HUES64 (cell line): Measurements from ENCODE around the gene HSD17B1.

ENCODE experiments used
- H3K27ac ChIP-seq: 2 replicates; pipeline ENCODE4 v1.7.0; 2013; ENCODE audit warnings: low read depth, low read length, inconsistent platforms
- H3K27me3 ChIP-seq: 2 replicates; pipeline ENCODE4 v1.6.1; 2013; ENCODE audit warnings: mild to moderate bottlenecking, low read length; ENCODE audit not compliant: insufficient read depth
- H3K36me3 ChIP-seq: 2 replicates; pipeline ENCODE4 v1.6.1; 2013; ENCODE audit warnings: mild to moderate bottlenecking, low read length; ENCODE audit not compliant: insufficient read depth
- H3K4me1 ChIP-seq: 2 replicates; pipeline ENCODE4 v1.6.1; 2013; ENCODE audit warnings: mild to moderate bottlenecking, low read length, moderate library complexity; ENCODE audit not compliant: insufficient read depth
- H3K4me3 ChIP-seq: 2 replicates; pipeline ENCODE4 v1.5.1; 2013; ENCODE audit warnings: mild to moderate bottlenecking, low read length, moderate library complexity
- H3K9ac ChIP-seq: 2 replicates; pipeline ENCODE4 v1.6.1; 2013; ENCODE audit warnings: mild to moderate bottlenecking, low read depth, low read length
- H3K9me3 ChIP-seq: 2 replicates; pipeline ENCODE4 v1.6.1; 2013; ENCODE audit warnings: low read depth, low read length; ENCODE audit not compliant: insufficient read depth
- WGBS: fragments of 150-250, 120-280 bp; methylation state at CpG from one replicate; pipeline ENCODE4 v1.1.7; 2013; ENCODE audit warnings: missing lambda C conversion rate; 5-methylcytosine and 5-hydroxymethylcytosine counted together

The HSD17B1 gene

GRCh38 chr17:42517516-42517915 is 35.2 kb upstream of the HSD17B1 start:
- peaks cover 23% of the 10 kb centered on the region for H3K4me1 ChIP-seq
- H3K27me3 ChIP-seq: no peaks in the 10 kb centered on the region
- 31% methylated on average over 9 of the region's 9 CpGs for WGBS
- no peaks in the 10 kb centered on the region for H3K9me3 ChIP-seq
- no peak overlapping the region for H3K27ac ChIP-seq
- peaks cover 25% of the 10 kb centered on the region for H3K36me3 ChIP-seq
- H3K4me3 ChIP-seq: no peak overlapping the region
- no peak overlapping the region for H3K9ac ChIP-seq

GRCh38 chr17:42518046-42518754 is 34.5 kb upstream of the HSD17B1 start:
- H3K36me3 ChIP-seq: peaks cover 25% of the 10 kb centered on the region
- H3K4me3 ChIP-seq: no peak overlapping the region
- peaks cover 23% of the 10 kb centered on the region for H3K4me1 ChIP-seq
- H3K27ac ChIP-seq: no peak overlapping the region
- H3K27me3 ChIP-seq: no peaks in the 10 kb centered on the region
- WGBS: 87% methylated on average over 8 of the region's 9 CpGs
- H3K9ac ChIP-seq: no peak overlapping the region
- H3K9me3 ChIP-seq: no peaks in the 10 kb centered on the region

GRCh38 chr17:42518755-42519545 is 33.8 kb upstream of the HSD17B1 start:
- Histone ChIP-seq H3K9me3 (no peaks in the 10 kb centered on the region), H3K4me1 (peaks cover 23% of the 10 kb centered on the region), H3K36me3 (peaks cover 20% of the 10 kb centered on the region), H3K27me3 (no peaks in the 10 kb centered on the region), H3K27ac (peak overlapping the region; percentile 94), H3K4me3 (no peak overlapping the region), H3K9ac (peak overlapping the region; percentile 69; the same call in 1 of the 2 replicates)
- WGBS: 82% methylated on average over 6 of the region's 6 CpGs

- no peaks in the 10 kb centered on the region for H3K9me3 ChIP-seq
- peak overlapping the region; percentile 94 for H3K27ac ChIP-seq
- H3K27me3 ChIP-seq: no peaks in the 10 kb centered on the region
- H3K9ac ChIP-seq: peak overlapping the region; percentile 69; the same call in 1 of the 2 replicates
- WGBS: 28% methylated on average over 12 of the region's 12 CpGs
- peaks cover 14% of the 10 kb centered on the region for H3K36me3 ChIP-seq
- peaks cover 23% of the 10 kb centered on the region for H3K4me1 ChIP-seq
- 0 out of 2 replicates have a peak overlapping the region, but pooled peaks have one; percentile 5 for H3K4me3 ChIP-seq
Observed at GRCh38 chr17:42519546-42520491, 32.9 kb upstream of the HSD17B1 start.

- Histone ChIP-seq H3K36me3 (peaks cover 14% of the 10 kb centered on the region), H3K9me3 (no peaks in the 10 kb centered on the region), H3K27me3 (no peaks in the 10 kb centered on the region), H3K4me1 (peaks cover 23% of the 10 kb centered on the region), H3K27ac (peak overlapping the region; percentile 94), H3K4me3 (no peak overlapping the region), H3K9ac (peak overlapping the region; percentile 69; the same call in 1 of the 2 replicates)
- WGBS: 51% methylated on average over 9 of the region's 9 CpGs
Observed at GRCh38 chr17:42520540-42520951, 32.2 kb upstream of the HSD17B1 start.

- 94% methylated on average over 7 of the region's 8 CpGs for WGBS
Observed at GRCh38 chr17:42521036-42521435, 31.7 kb upstream of the HSD17B1 start.

GRCh38 chr17:42521666-42522262 is 31.0 kb upstream of the HSD17B1 start:
- peaks cover 23% of the 10 kb centered on the region for H3K4me1 ChIP-seq
- 93% methylated on average over 11 of the region's 11 CpGs for WGBS

More at GRCh38 chr17:42521036-42521435, 31.7 kb upstream of the HSD17B1 start:
- H3K4me1 ChIP-seq: peaks cover 23% of the 10 kb centered on the region
- H3K9me3 ChIP-seq: no peaks in the 10 kb centered on the region
- peaks cover 14% of the 10 kb centered on the region for H3K36me3 ChIP-seq
- H3K9ac ChIP-seq: no peak overlapping the region
- no peak overlapping the region for H3K27ac ChIP-seq
- H3K27me3 ChIP-seq: no peaks in the 10 kb centered on the region
- H3K4me3 ChIP-seq: no peak overlapping the region

GRCh38 chr17:42522263-42522790 is 30.4 kb upstream of the HSD17B1 start:
- no peak overlapping the region for H3K27ac ChIP-seq
- peaks cover 11% of the 10 kb centered on the region for H3K36me3 ChIP-seq
- H3K4me3 ChIP-seq: no peak overlapping the region
- WGBS: 87% methylated on average over 9 of the region's 9 CpGs
- H3K9ac ChIP-seq: no peak overlapping the region
- H3K27me3 ChIP-seq: no peaks in the 10 kb centered on the region
- H3K4me1 ChIP-seq: peaks cover 23% of the 10 kb centered on the region
- H3K9me3 ChIP-seq: no peaks in the 10 kb centered on the region

More at GRCh38 chr17:42521666-42522262, 31.0 kb upstream of the HSD17B1 start:
- Histone ChIP-seq H3K4me3 (no peak overlapping the region), H3K27me3 (no peaks in the 10 kb centered on the region), H3K9me3 (no peaks in the 10 kb centered on the region), H3K27ac (no peak overlapping the region), H3K36me3 (peaks cover 12% of the 10 kb centered on the region), H3K9ac (no peak overlapping the region)

- Histone ChIP-seq H3K4me3 (no peak overlapping the region), H3K4me1 (peaks cover 23% of the 10 kb centered on the region), H3K36me3 (peaks cover 11% of the 10 kb centered on the region), H3K27ac (no peak overlapping the region), H3K27me3 (no peaks in the 10 kb centered on the region), H3K9me3 (no peaks in the 10 kb centered on the region), H3K9ac (no peak overlapping the region)
- 90% methylated on average over 8 of the region's 8 CpGs for WGBS
Observed at GRCh38 chr17:42522798-42523278, 29.9 kb upstream of the HSD17B1 start.

GRCh38 chr17:42525221-42525620 is 27.5 kb upstream of the HSD17B1 start:
- WGBS: 93% methylated on average over 2 of the region's 2 CpGs
- H3K27me3 ChIP-seq: peaks cover under 1% of the 10 kb centered on the region; the same call in 1 of the 2 replicates
- peaks cover 7% of the 10 kb centered on the region for H3K36me3 ChIP-seq
- no peak overlapping the region for H3K27ac ChIP-seq
- H3K4me1 ChIP-seq: peaks cover 6% of the 10 kb centered on the region
- no peak overlapping the region for H3K4me3 ChIP-seq
- no peaks in the 10 kb centered on the region for H3K9me3 ChIP-seq
- no peak overlapping the region for H3K9ac ChIP-seq
